Umbilical cord (tissue), 2 donors: ENCODE data around the gene ANKRD27. TPM values are rescaled to one million over a fixed set of nuclear protein-coding genes. Genes with fewer than 3 reads are reported as not detected.
"Not testable (repeated sequence)": the region's sequence is repeated elsewhere in the genome, so short reads cannot be mapped to it uniquely, and the experiment has no call there.

Source experiments
- DNase-seq: peaks from one replicate; pipeline ENCODE4 v3.0.0-alpha.2; 2015; ENCODE audit warnings: low spot score
- total RNA-seq: library from RNA; depleted of rRNA; stranded (reverse); fragments of >200 nt; gene quantifications from one replicate; pipeline ENCODE4 v1.2.3, GENCODE V29; 2014; ENCODE audit warnings: low replicate concordance; ENCODE audit not compliant: insufficient read depth

Gene ANKRD27
- total RNA-seq, 1 donor from 2014 or later, result 26.0 TPM

DNA sequence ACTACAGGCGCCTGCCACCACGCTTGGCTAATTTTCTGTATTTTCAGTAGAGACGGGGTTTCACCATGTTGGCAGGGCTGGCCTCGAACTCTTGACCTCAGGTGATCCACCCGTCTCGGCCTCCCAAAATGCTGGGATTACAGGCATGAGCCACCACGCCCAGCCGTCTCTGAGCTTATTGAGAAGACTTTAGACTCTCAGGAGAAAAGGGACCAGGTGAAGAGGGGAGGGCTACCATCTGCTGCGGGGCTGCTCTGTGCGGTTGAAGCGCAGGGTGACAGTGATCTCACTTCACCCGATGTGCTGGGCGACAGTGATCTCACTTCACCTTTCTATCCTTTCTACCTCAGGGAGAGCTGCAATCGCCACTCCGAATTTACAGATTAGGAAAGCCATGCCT lies 68.7 kb downstream of the ANKRD27 start:
- DNase-seq, result no peak

DNA sequence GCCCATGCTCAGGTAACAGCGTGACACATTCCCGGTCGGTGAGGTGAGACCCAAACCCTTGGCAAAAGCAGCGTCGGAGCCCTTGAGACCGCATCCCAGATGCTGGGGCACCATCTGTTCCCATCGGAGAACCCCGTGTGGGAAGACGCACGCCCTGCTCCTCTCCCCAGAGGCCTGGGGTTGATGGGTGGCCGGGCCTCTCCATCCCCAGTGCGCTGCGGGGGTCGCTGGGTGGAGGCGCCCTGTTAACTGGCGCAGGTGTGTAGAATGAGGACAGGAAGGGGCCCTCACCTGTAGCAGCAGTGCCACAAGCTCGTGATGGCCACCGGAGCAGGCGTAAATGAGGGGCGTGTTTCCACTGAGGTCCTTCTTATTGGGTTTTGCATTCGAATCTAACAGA lies 69.4 kb downstream of the ANKRD27 start:
- no peak for DNase-seq

DNA sequence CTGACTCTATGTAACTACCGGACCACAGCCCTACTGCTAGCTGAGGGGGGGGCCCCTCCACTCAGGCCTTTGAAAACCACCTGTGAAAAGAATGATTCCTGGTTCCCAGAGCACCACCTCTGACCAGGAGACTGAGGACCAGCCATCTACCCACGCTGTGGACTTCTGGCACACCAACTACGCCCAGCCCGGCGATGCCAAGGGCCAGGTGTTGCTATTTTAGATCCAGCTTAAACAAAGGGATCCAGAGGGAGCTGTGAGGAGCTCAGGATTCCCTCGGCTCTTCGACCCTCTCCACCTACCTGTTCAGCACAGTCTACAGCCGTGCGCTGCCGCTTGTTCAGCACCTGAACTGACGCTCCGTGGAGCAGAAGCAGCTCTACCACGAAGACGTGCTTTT lies 71.0 kb downstream of the ANKRD27 start:
- DNase-seq, result no peak

DNA sequence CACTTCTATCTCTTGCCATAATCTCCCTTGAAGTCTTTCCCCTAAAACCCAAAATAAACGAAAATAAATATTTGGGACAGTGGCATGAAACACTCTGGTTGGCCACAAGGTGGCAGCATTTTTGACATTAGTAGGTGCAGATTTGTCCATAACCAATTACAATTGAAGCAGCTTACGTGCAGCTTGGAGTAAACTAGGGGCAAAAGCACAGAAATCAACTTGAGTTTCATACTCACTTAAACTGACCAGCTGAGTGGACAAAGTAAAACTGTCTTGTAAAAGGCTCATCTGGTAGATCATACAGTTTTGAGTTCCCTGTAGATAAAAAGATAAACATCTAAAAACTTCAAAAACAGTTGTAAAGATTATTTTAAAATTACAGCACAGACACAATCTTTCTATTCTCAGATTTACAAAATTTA lies 75.2 kb downstream of the ANKRD27 start:
- DNase-seq, result peak; percentile 33

DNA sequence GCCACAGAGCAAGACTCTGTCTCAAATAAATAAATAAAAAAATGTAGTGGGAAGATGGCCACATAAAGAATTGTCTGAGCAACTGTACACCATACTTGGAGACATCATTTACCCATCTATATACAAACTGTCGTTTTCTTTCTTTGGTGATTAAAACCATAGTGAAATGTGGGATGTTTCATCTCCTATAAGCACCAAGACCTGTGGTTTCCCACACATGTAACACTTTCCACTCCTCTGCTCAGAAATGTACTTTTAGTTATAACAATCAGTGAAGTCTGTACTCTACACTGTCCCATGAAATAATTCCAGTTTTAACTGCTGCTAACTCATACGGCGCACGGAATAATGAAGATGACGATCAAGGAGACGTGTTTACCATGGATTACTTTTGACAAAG lies 75.7 kb downstream of the ANKRD27 start:
- DNase-seq, result no peak

DNA sequence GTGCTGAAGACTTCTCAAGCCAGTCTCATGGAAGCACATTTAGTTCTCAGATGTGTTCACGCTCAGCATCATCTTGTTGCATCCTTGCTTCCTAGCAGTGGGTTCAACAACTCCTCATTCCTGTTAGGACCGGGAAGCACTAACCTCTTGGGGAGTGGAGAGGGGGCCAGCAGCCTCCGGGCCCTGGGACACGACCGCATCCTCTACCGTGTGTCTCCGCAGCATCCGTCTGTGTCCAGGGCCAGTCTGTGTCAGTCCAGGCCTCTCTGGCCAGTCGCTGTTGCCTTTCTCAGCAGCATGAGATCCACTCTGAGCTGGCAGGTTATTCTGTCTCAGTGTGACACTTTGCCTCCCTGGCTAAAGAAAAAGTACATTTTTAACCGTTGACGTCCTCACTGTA lies 77.0 kb downstream of the ANKRD27 start:
- DNase-seq, result no peak

DNA sequence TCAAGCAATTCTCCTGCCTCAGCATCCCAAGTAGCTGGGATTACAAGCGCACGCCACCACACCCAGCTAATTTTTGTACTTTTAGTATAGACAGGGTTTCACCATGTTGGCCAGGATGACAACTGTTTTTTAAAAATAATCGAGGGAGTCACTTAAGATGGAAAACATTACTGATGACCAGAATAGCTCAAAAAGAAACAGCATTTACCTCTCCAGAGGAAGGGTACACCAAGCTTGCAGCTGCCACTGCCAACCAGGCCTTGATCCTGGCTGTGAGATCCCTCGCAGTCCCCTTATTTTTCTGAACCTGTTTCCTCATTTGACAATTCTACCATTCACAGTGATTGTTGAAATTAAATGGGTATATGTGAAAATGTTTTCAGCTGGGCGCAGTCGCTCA lies 79.5 kb downstream of the ANKRD27 start:
- no peak for DNase-seq

DNA sequence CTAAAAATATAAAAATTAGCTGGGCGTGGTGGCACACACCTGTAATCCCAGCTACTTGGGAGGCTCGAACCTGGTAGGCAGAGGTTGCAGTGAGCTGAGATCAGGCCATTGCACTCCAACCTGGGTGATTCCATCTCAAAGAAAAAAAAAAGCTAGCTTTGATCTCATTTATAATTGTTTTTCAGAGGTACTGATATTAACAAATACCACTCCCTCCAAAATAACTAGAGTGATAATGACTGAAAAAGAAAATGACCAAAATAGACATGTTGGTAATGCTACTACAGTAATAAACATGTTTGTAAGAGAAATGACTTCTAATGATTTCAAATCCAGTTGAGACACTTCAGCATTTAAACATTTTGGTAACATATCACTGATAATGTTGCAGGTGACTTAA lies 81.0 kb downstream of the ANKRD27 start:
- DNase-seq, result no peak

DNA sequence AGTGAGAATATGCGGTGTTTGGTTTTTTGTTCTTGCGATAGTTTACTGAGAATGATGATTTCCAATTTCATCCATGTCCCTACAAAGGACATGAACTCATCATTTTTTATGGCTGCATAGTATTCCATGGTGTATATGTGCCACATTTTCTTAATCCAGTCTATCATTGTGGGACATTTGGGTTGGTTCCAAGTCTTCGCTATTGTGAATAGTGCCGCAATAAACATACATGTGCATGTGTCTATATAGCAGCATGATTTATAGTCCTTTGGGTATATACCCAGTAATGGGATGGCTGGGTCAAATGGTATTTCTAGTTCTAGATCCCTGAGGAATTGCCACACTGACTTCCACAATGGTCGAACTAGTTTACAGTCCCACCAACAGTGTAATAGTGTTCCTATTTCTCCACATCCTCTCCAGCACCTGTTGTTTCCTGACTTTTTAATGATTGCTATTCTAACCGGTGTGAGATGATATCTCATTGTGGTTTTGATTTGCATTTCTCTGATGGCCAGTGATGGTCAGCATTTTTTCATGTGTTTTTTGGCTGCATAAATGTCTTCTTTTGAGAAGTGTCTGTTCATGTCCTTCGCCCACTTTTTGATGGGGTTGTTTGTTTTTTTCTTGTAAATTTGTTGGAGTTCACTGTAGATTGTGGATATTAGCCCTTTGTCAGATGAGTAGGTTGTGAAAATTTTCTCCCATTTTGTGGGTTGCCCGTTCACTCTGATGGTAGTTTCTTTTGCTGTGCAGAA lies 87.1 kb downstream of the ANKRD27 start:
- DNase-seq, result not testable (repeated sequence)

DNA sequence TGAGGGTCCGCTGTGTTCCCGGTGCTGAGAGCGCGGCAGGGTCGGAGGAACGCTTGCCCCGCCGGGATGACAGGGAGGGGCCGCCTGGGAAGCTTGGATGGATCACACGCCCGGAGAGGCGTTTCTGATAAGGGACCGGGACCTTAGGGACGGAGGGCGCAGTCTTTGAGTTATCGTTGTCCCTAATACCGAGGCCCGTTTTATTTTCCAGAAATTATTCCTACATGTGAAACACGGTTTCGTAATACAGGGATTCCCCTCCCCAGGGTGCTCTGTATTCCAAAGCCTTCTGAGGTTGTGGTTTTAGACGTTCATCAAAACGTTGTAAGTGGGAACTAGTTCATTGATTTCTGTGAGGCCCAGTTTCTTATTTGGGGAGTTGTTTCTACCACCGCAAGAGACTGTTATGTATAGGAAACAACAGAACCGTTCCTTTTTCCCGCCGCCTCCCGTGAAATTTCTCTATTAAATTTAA lies 93.2 kb downstream of the ANKRD27 start:
- no peak for DNase-seq

DNA sequence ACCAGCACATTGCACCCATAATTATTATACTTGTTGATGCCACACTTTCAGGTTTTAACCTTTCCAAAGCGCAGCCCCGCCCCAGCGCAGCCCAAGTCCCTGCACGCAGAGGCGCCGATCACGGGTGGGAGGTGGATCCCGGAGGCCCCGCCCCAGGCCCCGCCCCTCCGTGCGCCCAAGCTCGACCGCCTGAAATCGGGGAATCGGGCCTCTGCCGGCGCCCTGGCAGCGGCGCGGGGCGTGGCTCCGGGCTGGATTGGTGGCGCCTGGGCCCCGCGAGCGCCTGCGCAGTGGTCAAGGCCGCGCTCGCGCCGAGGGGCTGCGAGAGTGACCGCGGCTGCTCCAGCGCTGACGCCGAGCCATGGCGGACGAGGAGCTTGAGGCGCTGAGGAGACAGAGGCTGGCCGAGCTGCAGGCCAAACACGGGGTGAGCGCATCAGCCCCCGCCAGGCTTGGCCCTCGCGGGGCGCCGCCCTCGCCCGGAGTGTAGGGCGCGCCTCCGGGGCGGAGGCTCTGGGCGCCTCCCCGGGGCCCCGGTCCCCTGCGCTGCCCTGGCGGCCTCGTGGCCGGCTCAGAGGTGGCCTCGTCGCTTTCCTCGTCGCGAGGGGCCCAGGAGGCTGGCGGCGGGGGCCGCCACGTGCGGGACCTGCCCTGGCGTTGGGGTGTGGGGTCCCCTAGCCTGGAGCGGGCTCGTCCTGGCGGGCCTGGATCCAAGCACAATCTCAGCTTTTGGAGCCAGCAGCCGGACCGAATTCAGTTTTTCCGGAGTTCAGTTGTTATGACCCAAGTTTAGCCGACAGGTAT lies 93.9 kb downstream of the ANKRD27 start, which contains the start of gene PDCD5:
TSS of gene PDCD5 (plus strand) at position 290 of the 804 bp plus-strand sequence. CDS start at position 362, 72 bp downstream.
- peak; percentile 98 for DNase-seq

DNA sequence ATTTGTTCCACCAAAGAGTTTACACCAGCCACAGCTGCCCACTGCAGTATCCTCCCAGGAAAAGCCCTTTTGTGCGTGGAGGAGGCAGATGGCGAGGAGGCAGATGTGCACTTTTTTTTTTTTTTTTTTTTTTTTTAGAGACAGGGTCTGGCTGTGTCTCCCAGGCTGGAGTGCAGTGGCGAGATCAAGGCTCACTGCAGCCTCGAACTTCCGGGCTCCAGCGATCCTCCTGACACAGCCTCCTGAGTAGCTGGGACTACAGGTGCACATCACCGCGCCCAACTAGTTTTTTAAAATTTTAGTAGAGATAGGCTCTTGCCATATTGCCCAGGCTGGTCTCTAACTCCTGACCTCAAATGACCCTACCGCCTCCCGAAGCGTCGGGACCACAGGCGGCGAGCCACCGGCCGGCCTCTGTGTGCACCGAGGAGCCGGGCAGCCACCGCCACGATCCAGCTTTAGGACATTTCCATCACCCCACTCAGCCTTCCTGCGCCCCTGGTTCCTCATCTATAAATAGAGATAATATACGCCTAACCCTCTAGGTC lies 94.6 kb downstream of the ANKRD27 start:
- peak; percentile 5 for DNase-seq

DNA sequence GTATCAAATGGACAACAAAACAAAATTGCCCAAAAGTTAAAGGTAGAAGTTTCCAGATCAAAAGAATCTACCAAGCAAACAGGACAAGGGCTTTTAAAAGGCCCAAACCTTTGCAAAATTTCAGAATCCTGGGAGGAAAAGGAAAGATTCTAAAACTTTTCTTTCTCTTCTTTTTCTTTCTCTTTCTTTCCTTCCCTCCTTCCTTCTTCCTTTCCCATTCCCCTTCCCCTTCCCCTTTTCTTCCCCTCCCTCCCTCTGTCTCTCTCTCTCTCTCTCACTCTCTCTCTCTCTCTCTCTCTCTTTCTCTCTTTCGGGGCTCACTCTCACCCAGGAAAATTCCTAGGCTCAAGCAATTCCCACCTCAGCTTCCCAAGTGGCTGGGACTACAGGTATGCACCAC lies 98.2 kb downstream of the ANKRD27 start:
- no peak for DNase-seq

DNA sequence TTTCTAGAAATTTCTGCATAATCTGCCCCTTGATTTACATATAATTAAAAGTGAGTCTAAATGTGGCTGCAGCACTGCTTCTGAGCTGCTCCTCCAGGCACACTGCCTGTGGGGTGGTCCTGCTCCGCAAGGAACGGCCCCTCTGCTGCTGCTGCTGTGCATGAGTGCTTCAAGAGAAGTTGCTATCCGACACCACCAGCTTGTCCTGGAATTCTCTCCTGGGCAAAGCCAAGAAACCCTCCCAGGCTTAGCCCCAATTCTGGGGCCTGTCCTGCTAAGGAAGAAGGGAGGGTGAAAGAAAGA lies 101.5 kb downstream of the ANKRD27 start:
- no peak for DNase-seq

DNA sequence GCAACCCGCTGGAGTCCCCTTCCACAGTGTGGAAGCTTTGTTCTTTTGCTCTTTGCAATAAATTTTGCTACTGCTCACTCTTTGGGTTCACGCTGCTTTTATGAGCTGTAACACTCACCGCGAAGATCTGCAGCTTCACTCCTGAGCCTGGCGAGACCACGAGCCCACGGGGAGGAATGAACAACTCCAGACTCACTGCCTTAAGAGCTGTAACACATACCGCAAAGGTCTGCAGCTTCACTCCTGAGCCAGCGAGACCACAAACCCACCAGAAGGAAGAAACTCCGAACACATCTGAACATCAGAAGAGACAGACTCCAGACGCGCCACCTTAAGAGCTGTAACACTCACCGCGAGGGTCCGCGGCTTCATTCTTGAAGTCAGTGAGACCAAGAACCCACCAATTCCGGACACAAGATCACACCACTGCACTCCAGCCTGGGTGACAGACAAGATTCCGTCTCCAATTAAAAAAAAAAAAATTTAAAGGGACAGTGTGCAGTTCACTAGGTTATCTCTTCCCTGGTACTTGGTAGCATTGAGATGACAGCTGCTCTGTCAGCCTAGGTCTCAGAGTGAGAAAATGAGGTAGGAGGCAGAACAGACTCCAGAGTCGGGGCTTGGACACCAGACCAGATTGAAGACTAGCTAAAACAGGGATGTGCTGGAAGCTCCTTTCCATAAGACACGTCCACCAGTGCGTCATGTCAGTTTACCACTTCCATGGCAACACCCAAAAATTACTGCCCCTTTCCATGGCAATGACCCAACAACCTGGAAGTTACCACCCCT lies 102.1 kb downstream of the ANKRD27 start:
- DNase-seq, result not testable (repeated sequence)

DNA sequence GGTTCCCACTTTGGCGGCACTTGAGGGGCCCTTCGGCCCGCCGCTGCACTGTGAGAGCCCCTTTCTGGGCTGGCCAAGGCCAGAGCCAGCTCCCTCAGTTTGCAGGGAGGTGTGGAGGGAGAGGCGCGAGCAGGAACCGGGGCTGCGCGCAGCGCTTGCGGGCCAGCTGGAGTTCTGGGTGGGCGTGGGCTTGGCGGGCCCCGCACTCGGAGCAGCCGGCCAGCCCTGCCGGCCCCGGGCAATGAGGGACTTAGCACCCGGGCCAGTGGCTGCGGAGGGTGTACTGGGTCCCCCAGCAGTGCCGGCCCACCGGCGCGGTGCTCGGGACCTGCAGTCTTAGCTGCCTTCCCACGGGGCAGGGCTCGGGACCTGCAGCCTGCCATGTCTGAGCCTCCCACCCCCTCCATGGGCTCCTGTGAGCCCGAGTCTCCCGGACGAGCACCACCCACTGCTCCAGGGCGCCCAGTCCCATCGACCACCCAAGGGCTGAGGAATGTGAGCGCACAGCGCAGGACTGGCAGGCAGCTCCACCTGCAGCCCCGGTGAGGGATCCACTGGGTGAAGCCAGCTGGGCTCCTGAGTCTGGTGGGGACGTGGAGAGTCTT lies 103.4 kb downstream of the ANKRD27 start:
- DNase-seq, result not testable (repeated sequence)

DNA sequence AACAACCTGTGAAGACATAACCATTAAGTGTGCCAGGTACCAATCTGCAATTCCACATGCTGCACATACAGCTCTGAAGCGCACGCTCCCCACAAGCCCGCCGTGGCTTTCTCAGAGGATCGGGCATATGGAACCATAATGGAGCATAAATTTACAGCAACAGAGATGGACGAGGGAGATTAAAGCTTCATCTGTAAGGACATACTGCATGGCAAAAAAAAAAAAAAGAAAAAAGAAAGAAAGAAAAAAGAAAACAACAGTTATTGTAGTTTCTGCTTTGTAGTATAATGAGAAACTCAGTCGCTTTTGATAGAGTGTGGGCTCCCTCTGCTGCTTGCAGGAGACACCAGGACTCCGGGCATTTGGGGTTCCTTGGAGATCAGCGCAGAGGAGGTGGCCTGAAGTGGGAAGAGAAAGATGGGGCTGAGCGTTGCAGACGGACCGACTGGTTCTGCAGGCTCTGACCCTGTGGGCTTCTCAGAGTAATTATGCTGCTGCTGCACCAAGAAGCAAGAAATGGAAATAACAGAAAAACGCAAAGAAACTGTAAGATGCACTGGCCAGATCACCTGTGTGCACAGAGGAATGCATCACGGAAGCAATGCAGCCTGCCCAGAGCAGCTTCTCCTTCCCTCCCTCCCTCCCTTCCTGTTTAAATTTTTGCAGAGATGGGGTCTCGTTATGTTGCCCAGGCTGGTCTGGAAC lies 104.7 kb downstream of the ANKRD27 start:
- DNase-seq, result peak; percentile 52

DNA sequence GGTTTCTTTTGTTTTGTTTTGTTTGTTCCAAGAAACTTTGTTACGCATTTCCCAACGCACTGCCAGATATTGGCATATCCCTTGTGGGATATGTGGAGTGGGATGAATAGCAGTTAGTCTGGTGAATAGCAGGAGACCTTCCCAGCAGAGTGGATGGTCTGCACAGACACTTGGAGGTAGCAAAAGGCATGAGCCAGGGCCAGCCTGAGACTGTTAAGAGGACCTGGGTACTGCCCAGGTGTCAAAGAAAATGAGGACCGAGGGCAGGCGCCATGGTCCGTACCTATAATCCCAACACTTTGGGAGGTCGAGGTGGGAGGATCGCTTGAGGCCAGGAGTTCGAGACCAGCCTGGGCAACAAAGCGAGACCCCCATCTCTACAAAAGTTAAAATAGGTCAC lies 107.5 kb downstream of the ANKRD27 start:
- DNase-seq, result no peak

DNA sequence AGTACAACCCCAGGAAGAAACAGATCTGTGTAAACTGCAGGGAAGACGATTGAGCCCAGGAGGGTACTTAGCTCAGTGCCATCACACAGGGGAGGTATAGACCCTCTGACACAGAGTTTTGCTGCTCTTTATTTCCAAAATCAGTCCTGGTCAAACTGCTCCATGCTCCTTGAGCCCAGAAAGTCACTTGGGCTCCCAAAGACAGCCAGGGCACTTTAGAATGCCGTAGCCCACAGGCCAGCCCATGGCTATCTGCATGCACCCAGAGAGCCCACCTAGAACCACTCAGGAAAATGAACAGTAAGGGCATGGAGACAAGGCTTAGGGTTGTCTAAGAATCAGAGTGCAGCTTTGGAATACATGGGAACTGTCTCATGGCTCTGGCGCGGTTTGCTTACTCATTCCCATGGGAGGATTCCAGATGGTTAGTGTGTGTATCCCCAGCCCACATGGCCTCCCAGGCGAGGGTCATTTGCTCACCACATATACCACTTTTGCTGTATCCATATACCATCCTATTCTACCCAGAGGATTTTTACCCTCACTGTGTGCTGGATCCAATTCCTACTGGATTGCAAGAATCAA lies 108.6 kb downstream of the ANKRD27 start:
- DNase-seq, result no peak

DNA sequence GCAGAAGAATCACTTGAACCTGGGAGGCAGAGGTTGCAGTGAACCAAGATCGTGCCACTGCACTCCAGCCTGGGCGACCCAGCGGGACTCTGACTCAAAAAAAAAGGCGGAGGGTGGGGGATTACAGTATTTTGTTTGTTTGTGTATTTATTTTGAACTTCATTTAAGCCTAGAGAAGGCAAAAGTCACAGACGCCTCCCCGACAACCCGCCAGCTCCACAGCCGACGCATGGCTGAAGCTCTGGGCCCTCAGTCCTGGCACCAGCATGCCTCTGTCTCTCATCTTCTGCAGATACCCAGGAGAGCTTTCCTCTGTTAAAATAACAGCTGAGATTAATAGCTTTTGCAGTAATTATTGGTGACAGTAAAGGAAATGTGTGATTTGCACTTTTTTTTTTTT lies 111.2 kb downstream of the ANKRD27 start:
- no peak for DNase-seq
